CD14-positive monocyte (primary cell): ENCODE measurements around the gene MAML3. TPM values are rescaled to one million over a fixed set of nuclear protein-coding genes. Genes with fewer than 3 reads are reported as not detected.
A peak's percentile ranks its signal among the peaks of the same experiment; 100 is the strongest.

ENCODE experiments used
- DNase-seq, 3 donors: peaks; one replicate each; pipeline ENCODE4 v3.0.0-alpha.2; 2011 to 2022
- H2AFZ ChIP-seq: 2 replicates; pipeline ENCODE4 v1.6.0; 2012; ENCODE audit warnings: mild to moderate bottlenecking, low read depth, low read length, inconsistent platforms; ENCODE audit not compliant: insufficient read depth, poor library complexity, severe bottlenecking
- H3K27ac ChIP-seq, 2 donors: 1 replicate in 1 of 2; 2 replicates in 1 of 2; pipeline ENCODE4 v1.5.1; 2012 to 2013; ENCODE audit warnings: low read length in 2 of 2, control low read depth in 1 of 2, inconsistent platforms in 1 of 2, low read depth in 1 of 2, mild to moderate bottlenecking in 1 of 2
- H3K27me3 ChIP-seq, 2 donors: one replicate each; pipeline versions ENCODE4 v1.6.0 to v1.6.1; 2011 to 2013; ENCODE audit warnings: low read length in 2 of 2; ENCODE audit not compliant: control insufficient read depth in 2 of 2, insufficient read depth in 2 of 2
- H3K36me3 ChIP-seq, 2 donors: replicated peaks in 1 of 2; 1 replicate in 1 of 2; 2 replicates in 1 of 2; pipeline versions ENCODE4 v1.5.1 to v1.6.1; 2012 to 2013; ENCODE audit warnings: low read length in 2 of 2, control low read depth in 1 of 2, inconsistent platforms in 1 of 2, mild to moderate bottlenecking in 1 of 2; ENCODE audit not compliant: insufficient read depth in 2 of 2, control insufficient read depth in 1 of 2
- H3K4me1 ChIP-seq, 2 donors: 1 replicate in 1 of 2; 2 replicates in 1 of 2; pipeline versions ENCODE4 v1.5.1 to v1.6.1; 2012 to 2013; ENCODE audit warnings: low read length in 2 of 2, control low read depth in 1 of 2, inconsistent platforms in 1 of 2, mild to moderate bottlenecking in 1 of 2, moderate library complexity in 1 of 2; ENCODE audit not compliant: insufficient read depth in 2 of 2, control insufficient read depth in 1 of 2
- H3K4me2 ChIP-seq: replicated peaks from 2 replicates; pipeline ENCODE3; 2012; ENCODE audit warnings: low read length, moderate library complexity, mild to moderate bottlenecking; ENCODE audit not compliant: poor library complexity, severe bottlenecking; ENCODE audit errors: extremely low read depth
- H3K4me3 ChIP-seq, 3 experiments: fragments of 200-600 bp in 1 of 3; sonication (generic) in 1 of 3; replicated peaks in 1 of 3; 1 replicate in 2 of 3; 2 replicates in 1 of 3; pipeline ENCODE4 v1.5.1; 2011 to 2013; ENCODE audit warnings: low read length in 3 of 3, mild to moderate bottlenecking in 3 of 3, control low read depth in 2 of 3, low read depth in 2 of 3, inconsistent platforms in 1 of 3, moderate library complexity in 1 of 3
- H3K79me2 ChIP-seq: 2 replicates; pipeline ENCODE4 v1.6.0; 2012; ENCODE audit warnings: mild to moderate bottlenecking, control low read depth, inconsistent platforms, low read length, moderate library complexity; ENCODE audit not compliant: insufficient read depth
- H3K9ac ChIP-seq: 2 replicates; pipeline ENCODE4 v1.6.0; 2017; ENCODE audit warnings: low read length, mild to moderate bottlenecking; ENCODE audit not compliant: insufficient read depth, poor library complexity, severe bottlenecking
- H3K9me3 ChIP-seq, 2 donors: replicated peaks in 1 of 2; 1 replicate in 1 of 2; 2 replicates in 1 of 2; pipeline versions ENCODE4 v1.5.1 to v1.6.1; 2012 to 2013; ENCODE audit warnings: low read length in 2 of 2, control low read depth in 1 of 2; ENCODE audit not compliant: control insufficient read depth in 1 of 2, insufficient read depth in 1 of 2
- H4K20me1 ChIP-seq: 2 replicates; pipeline ENCODE4 v1.6.0; 2012; ENCODE audit warnings: mild to moderate bottlenecking, low read length, control low read depth, moderate library complexity; ENCODE audit not compliant: insufficient read depth
- H3K27ac Mint-ChIP-seq, 7 donors: one replicate each; pipeline ENCODE4 v1.8.0; 2020; ENCODE audit warnings: mild to moderate bottlenecking in 7 of 7, mixed read lengths in 7 of 7, moderate library complexity in 6 of 7, inconsistent platforms in 2 of 7
- H3K27me3 Mint-ChIP-seq, 3 donors: one replicate each; pipeline ENCODE4 v1.8.0; 2021 to 2022; ENCODE audit warnings: low read depth in 3 of 3, mild to moderate bottlenecking in 3 of 3, mixed read lengths in 3 of 3, moderate library complexity in 3 of 3, inconsistent platforms in 1 of 3
- H3K36me3 Mint-ChIP-seq, 2 donors: one replicate each; pipeline ENCODE4 v1.8.0; 2020; ENCODE audit warnings: mixed read lengths in 2 of 2, inconsistent platforms in 1 of 2, mild to moderate bottlenecking in 1 of 2
- H3K4me1 Mint-ChIP-seq: one replicate; pipeline ENCODE4 v1.8.0; 2020; ENCODE audit warnings: mild to moderate bottlenecking, mixed read lengths
- H3K4me3 Mint-ChIP-seq, 2 donors: one replicate each; pipeline ENCODE4 v1.8.0; 2020; ENCODE audit warnings: mild to moderate bottlenecking in 2 of 2, mixed read lengths in 2 of 2, moderate library complexity in 1 of 2
- H3K9me3 Mint-ChIP-seq, 7 donors: one replicate each; pipeline ENCODE4 v1.8.0; 2020 to 2022; ENCODE audit warnings: mixed read lengths in 7 of 7, mild to moderate bottlenecking in 6 of 7, moderate library complexity in 6 of 7, inconsistent platforms in 2 of 7
- WGBS: methylation state at CpG from one replicate; pipeline ENCODE4 v1.1.5; 2013; ENCODE audit warnings: missing lambda C conversion rate; ENCODE audit not compliant: insufficient coverage; 5-methylcytosine and 5-hydroxymethylcytosine counted together
- intact Hi-C, 2 donors: fragments of 100-400 bp; cut with micrococcal nuclease; formaldehyde crosslinking; loops; one replicate each; pipeline versions ENCODE4 v1.15.0 to v1.15.1; 2023
- polyA plus RNA-seq, 3 donors: library from polyadenylated mRNA; depleted of rRNA in 1 of 3; unstranded in 2 of 3; stranded (reverse) in 1 of 3; fragments of 300-500 nt in 2 of 3; fragments of >200 nt in 1 of 3; fragmentation: Illumina TruSeq in 2 of 3; gene quantifications; 1 replicate in 2 of 3; 2 replicates in 1 of 3; pipeline ENCODE4 v1.2.3, GENCODE V29; 2012 to 2021
- TF ChIP-seq, protein P1 (sequence below): fragments of 200-600 bp; IDR thresholded peaks from one replicate; pipeline ENCODE4 v1.8.0; 2022; ENCODE audit warnings: antibody characterized with exemption, mild to moderate bottlenecking

MAML3 gene
- polyA plus RNA-seq, 3 donors = 1.5 to 6.5 (median 2.3) TPM

DNA sequence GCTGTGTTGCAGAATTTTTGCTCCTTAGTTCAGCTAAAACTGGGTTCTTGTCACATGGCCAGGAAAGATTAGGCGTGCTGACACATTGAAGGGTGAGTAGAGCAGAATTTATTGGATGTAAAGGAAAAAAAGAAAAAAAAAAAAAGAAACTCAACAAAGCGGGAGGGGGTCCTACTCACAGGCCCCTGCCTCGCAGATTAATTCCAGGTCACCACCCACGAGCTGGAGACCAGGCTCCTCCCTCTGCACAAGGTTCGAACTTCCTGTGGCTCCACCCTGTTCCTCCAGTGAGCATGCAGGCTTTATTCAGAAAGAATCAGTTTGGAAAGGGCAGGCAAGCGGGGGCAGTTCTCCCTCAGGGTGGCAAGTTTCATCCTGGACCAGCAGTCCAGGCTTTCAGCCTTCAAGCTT lies 471.2 kb downstream of the MAML3 start:
- 71% methylated on average over 1 of the region's 6 CpGs for WGBS
- H3K36me3 Mint-ChIP-seq = peaks cover 65 to 73% of the 10 kb centered on the region in 2 donors

DNA sequence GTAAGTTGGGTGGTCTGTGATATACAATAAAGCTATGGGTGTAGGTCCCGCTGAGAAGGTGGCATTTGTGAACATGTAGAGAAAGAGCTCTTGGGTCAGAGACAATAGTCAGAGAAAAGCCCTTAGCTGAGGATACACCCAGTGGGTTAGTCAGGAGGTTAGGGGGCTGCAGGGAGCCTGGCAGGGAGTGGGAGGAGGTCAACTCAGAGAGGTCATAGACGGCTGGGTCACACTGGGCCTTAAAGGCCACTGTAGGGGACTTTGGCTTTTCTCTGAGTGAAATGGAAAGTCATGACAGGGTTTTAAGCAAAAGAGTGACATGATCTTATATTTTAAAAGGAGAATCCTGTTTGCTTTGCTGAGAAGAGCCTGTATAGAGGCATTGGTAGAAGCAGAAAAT lies 471.7 kb downstream of the MAML3 start:
- 100% methylated on average over 1 of the region's 2 CpGs for WGBS
- Histone ChIP-seq H3K27ac (peak overlapping the region in 1 of 2 donors; percentile 58), H3K9me3 (no peaks in the 10 kb centered on the region), H3K27me3 (no peaks in the 10 kb centered on the region), H3K4me2 (peak overlapping the region; percentile 42), H4K20me1 (no peaks in the 10 kb centered on the region), H3K4me1 (peaks cover 18 to 25% of the 10 kb centered on the region in 2 donors), H3K79me2 (peaks cover 83% of the 10 kb centered on the region), H3K9ac (no peak overlapping the region), H2AFZ (no peak overlapping the region), H3K4me3 (no peak overlapping the region), H3K36me3 (peaks cover 22 to 65% of the 10 kb centered on the region in 2 donors)
- H3K27me3 Mint-ChIP-seq = peaks cover 0 to 3% (median 0%) of the 10 kb centered on the region in 3 donors
- H3K36me3 Mint-ChIP-seq = peaks cover 65 to 77% of the 10 kb centered on the region in 2 donors
- no peak for DNase-seq
- no peak overlapping the region for H3K4me3 Mint-ChIP-seq
- peaks cover 0 to 3% (median 0%) of the 10 kb centered on the region in 7 donors for H3K9me3 Mint-ChIP-seq
- peak overlapping the region in 6 of 7 donors; percentile 35 to 81 (median 74) for H3K27ac Mint-ChIP-seq
- peaks cover 42% of the 10 kb centered on the region for H3K4me1 Mint-ChIP-seq
- intact Hi-C loops = no loop called here
- TF ChIP-seq, protein P1, sequence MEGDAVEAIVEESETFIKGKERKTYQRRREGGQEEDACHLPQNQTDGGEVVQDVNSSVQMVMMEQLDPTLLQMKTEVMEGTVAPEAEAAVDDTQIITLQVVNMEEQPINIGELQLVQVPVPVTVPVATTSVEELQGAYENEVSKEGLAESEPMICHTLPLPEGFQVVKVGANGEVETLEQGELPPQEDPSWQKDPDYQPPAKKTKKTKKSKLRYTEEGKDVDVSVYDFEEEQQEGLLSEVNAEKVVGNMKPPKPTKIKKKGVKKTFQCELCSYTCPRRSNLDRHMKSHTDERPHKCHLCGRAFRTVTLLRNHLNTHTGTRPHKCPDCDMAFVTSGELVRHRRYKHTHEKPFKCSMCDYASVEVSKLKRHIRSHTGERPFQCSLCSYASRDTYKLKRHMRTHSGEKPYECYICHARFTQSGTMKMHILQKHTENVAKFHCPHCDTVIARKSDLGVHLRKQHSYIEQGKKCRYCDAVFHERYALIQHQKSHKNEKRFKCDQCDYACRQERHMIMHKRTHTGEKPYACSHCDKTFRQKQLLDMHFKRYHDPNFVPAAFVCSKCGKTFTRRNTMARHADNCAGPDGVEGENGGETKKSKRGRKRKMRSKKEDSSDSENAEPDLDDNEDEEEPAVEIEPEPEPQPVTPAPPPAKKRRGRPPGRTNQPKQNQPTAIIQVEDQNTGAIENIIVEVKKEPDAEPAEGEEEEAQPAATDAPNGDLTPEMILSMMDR = no peak

More for the DNA sequence above, 471.2 kb downstream of the MAML3 start:
- TF ChIP-seq, protein P1 = no peak
- no peaks in the 10 kb centered on the region for H3K27me3 ChIP-seq
- peak overlapping the region; percentile 26 for H2AFZ ChIP-seq
- peaks cover 46% of the 10 kb centered on the region for H3K4me1 Mint-ChIP-seq
- H3K9ac ChIP-seq = no peak overlapping the region
- H3K79me2 ChIP-seq = peaks cover 82% of the 10 kb centered on the region
- no peaks in the 10 kb centered on the region for H4K20me1 ChIP-seq
- H3K4me3 ChIP-seq = peak overlapping the region in 1 of 3 experiments; percentile 35
- no peak for DNase-seq
- H3K27ac Mint-ChIP-seq = peak overlapping the region in 6 of 7 donors; percentile 35 to 81 (median 72)
- H3K9me3 ChIP-seq = no peaks in the 10 kb centered on the region
- peaks cover 22 to 64% of the 10 kb centered on the region in 2 donors for H3K36me3 ChIP-seq
- H3K4me1 ChIP-seq = peaks cover 22 to 29% of the 10 kb centered on the region in 2 donors
- H3K27me3 Mint-ChIP-seq = peaks cover 0 to 3% (median 0%) of the 10 kb centered on the region in 3 donors
- intact Hi-C loops = no loop called here
- H3K4me2 ChIP-seq = peak overlapping the region; percentile 42
- H3K4me3 Mint-ChIP-seq = peak overlapping the region in 1 of 2 donors; percentile 14
- H3K27ac ChIP-seq = peak overlapping the region; percentile 15 to 58
- peaks cover 0 to 3% (median 0%) of the 10 kb centered on the region in 7 donors for H3K9me3 Mint-ChIP-seq
